Keratinocyte (primary cell): ENCODE results near the gene ZNF354C. TPM values are rescaled to one million over a fixed set of nuclear protein-coding genes. Genes with fewer than 3 reads are reported as not detected.

ENCODE experiments used
- DNase-seq: peaks from one replicate; pipeline ENCODE4 v3.0.0-alpha.2; 2011; ENCODE audit warnings: low read depth, missing footprints, low spot score
- FAIRE-seq: peaks from 2 replicates; lab custom pipeline; 2011; peaks lifted over from hg19 to GRCh38; lab: Jason Lieb, UNC
- H2AFZ ChIP-seq: 2 replicates; pipeline ENCODE4 v1.6.0; 2012; ENCODE audit warnings: low read length, control low read depth, inconsistent platforms; ENCODE audit not compliant: control insufficient read depth
- H3K27ac ChIP-seq: 2 replicates; pipeline ENCODE4 v1.5.1; 2011; ENCODE audit warnings: low read length; ENCODE audit not compliant: control insufficient read depth, insufficient read depth
- H3K27me3 ChIP-seq: 3 replicates; pipeline ENCODE4 v1.6.0; 2011; ENCODE audit warnings: low read length; ENCODE audit not compliant: control insufficient read depth, insufficient read depth; ENCODE audit errors: extremely low read depth
- H3K36me3 ChIP-seq, 2 experiments: 2 replicates in 1 of 2; 3 replicates in 1 of 2; pipeline ENCODE4 v1.5.1; 2011; ENCODE audit warnings: low read length in 2 of 2, mild to moderate bottlenecking in 1 of 2; ENCODE audit not compliant: control insufficient read depth in 2 of 2, insufficient read depth in 2 of 2; ENCODE audit errors: extremely low read depth in 1 of 2
- H3K4me1 ChIP-seq: 3 replicates; pipeline ENCODE4 v1.5.1; 2011; ENCODE audit warnings: low read length; ENCODE audit not compliant: control insufficient read depth, insufficient read depth; ENCODE audit errors: extremely low read depth
- H3K4me2 ChIP-seq: 3 replicates; pipeline ENCODE4 v1.6.0; 2011; ENCODE audit warnings: low read depth, low read length; ENCODE audit not compliant: control insufficient read depth, insufficient read depth; ENCODE audit errors: extremely low read depth
- H3K4me3 ChIP-seq, 3 experiments: fragments of 200-600 bp in 1 of 3; sonication (generic) in 1 of 3; 2 replicates in 2 of 3; 3 replicates in 1 of 3; pipeline ENCODE4 v1.5.1; 2011 to 2016; ENCODE audit warnings: low read length in 3 of 3, mild to moderate bottlenecking in 3 of 3, control low read depth in 2 of 3, inconsistent platforms in 1 of 3, low read depth in 1 of 3, mixed read lengths in 1 of 3, mixed run types in 1 of 3, moderate library complexity in 1 of 3; ENCODE audit not compliant: control insufficient read depth in 2 of 3, insufficient read depth in 2 of 3; ENCODE audit errors: extremely low read depth in 1 of 3
- H3K79me2 ChIP-seq: 2 replicates; pipeline ENCODE4 v1.6.0; 2012; ENCODE audit warnings: low read length; ENCODE audit not compliant: control insufficient read depth, insufficient read depth
- H3K9ac ChIP-seq: 3 replicates; pipeline ENCODE4 v1.6.0; 2011; ENCODE audit warnings: low read length; ENCODE audit not compliant: control insufficient read depth, insufficient read depth; ENCODE audit errors: extremely low read depth
- H3K9me1 ChIP-seq: 3 replicates; pipeline ENCODE4 v1.6.0; 2011; ENCODE audit warnings: low read length; ENCODE audit not compliant: control insufficient read depth, insufficient read depth; ENCODE audit errors: extremely low read depth
- H3K9me3 ChIP-seq: 2 replicates; pipeline ENCODE4 v1.5.1; 2012; ENCODE audit warnings: low read depth, low read length; ENCODE audit not compliant: control insufficient read depth
- H4K20me1 ChIP-seq: 3 replicates; pipeline ENCODE4 v1.6.0; 2011; ENCODE audit warnings: low read length; ENCODE audit not compliant: control insufficient read depth, insufficient read depth; ENCODE audit errors: extremely low read depth
- EZH2 ChIP-seq: IDR thresholded peaks from one replicate; pipeline ENCODE4 v1.6.1; 2012; ENCODE audit warnings: inconsistent platforms, mild to moderate bottlenecking, low read length, moderate library complexity
- dilution Hi-C: fragments of 300-500 bp; cut with MboI; formaldehyde crosslinking; loops from one replicate; pipeline ENCODE4 v1.7.0; 2020; ENCODE audit warnings: low sequenced_read_pairs; ENCODE audit not compliant: extremely low pct_ligation_motif_present
- polyA plus RNA-seq, 5 experiments: library from polyadenylated mRNA; depleted of rRNA in 3 of 5; stranded (reverse) in 3 of 5; stranded (forward) in 1 of 5; unstranded in 1 of 5; fragments of >200 nt; gene quantifications; 1 replicate in 1 of 5; 2 replicates in 3 of 5; 3 replicates in 1 of 5; pipeline versions ENCODE4 v1.2.1 to v1.2.3, GENCODE V29; 2011 to 2012; ENCODE audit warnings: missing spikeins in 2 of 5, low read depth in 1 of 5, low replicate concordance in 1 of 5
- TF ChIP-seq, protein P1 (sequence below), 3 experiments: IDR thresholded peaks in 1 of 3; conservative IDR thresholded peaks in 1 of 3; optimal IDR thresholded peaks in 1 of 3; 2 replicates in 2 of 3; 3 replicates in 1 of 3; pipeline versions ENCODE3 to v1.5.1; 2011; ENCODE audit warnings: low read length in 3 of 3, mild to moderate bottlenecking in 3 of 3, moderate library complexity in 2 of 3, control low read depth in 1 of 3, inconsistent platforms in 1 of 3; ENCODE audit not compliant: insufficient read depth in 2 of 3; ENCODE audit errors: extremely low read depth in 1 of 3

The ZNF354C gene
- polyA plus RNA-seq, 1 donor (not counting 4 experiments of a cell fraction or from before 2014, with no cell fraction given), result 2.7 TPM

DNA sequence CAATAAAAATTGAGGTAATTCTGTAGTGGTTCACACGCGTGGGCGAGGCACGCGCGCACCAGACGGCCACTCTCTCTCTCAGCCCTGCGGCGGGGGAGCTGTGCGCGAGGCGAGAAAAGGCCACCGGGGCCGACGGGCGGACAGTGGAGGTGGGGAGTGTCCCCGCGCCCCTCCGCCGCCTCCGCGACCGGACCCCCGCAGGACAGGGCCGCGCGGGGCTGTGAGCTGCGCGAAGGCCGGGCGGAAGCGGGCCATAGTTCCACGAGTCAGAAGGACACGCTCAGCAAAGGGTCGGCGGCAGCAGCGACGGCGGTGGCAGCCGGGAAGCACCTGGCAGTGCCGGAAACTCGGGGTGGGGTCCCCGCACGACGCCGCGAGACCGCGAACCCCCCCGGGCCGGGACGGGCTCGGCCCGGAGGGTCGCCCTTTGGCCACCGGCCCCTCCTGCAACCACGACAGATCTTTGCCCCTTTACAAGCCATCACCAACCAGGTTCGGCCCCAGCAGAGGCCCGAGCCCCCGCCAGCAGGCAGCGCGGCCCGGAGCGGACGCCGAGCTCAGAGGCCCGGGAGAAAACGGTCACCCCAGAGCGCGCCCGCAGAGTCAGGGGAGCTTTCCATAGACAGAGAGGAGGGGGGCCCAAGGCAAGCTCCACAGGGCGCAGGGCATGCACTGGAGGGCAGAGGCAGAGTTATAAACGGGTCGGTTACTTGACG lies 60.9 kb downstream of the ZNF354C start:
- H3K4me2 ChIP-seq, result no peak overlapping the region
- DNase-seq (no peak), FAIRE-seq (no peak)
- TF ChIP-seq EZH2, result no peak
- TF ChIP-seq, protein P1, sequence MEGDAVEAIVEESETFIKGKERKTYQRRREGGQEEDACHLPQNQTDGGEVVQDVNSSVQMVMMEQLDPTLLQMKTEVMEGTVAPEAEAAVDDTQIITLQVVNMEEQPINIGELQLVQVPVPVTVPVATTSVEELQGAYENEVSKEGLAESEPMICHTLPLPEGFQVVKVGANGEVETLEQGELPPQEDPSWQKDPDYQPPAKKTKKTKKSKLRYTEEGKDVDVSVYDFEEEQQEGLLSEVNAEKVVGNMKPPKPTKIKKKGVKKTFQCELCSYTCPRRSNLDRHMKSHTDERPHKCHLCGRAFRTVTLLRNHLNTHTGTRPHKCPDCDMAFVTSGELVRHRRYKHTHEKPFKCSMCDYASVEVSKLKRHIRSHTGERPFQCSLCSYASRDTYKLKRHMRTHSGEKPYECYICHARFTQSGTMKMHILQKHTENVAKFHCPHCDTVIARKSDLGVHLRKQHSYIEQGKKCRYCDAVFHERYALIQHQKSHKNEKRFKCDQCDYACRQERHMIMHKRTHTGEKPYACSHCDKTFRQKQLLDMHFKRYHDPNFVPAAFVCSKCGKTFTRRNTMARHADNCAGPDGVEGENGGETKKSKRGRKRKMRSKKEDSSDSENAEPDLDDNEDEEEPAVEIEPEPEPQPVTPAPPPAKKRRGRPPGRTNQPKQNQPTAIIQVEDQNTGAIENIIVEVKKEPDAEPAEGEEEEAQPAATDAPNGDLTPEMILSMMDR (optimal IDR thresholded peaks at IDR 0.05 in 1 of 3, IDR thresholded peaks at IDR 0.05 in 1 of 3, conservative IDR thresholded peaks at IDR 0.05 in 1 of 3; ENCODE audit: extremely low read depth in 1 of 3, insufficient read depth in 2 of 3, low read length in 3 of 3), result no peak
- H3K79me2 ChIP-seq, result no peaks in the 10 kb centered on the region
- H3K27ac ChIP-seq, result no peak overlapping the region
- H3K9ac ChIP-seq, result no peak overlapping the region
- no peak overlapping the region for H2AFZ ChIP-seq
- H4K20me1 ChIP-seq, result no peaks in the 10 kb centered on the region
- H3K27me3 ChIP-seq, result no peaks in the 10 kb centered on the region
- dilution Hi-C loops, result no loop called here
- H3K9me1 ChIP-seq, result no peaks in the 10 kb centered on the region
- no peaks in the 10 kb centered on the region for H3K36me3 ChIP-seq
- H3K4me1 ChIP-seq, result no peaks in the 10 kb centered on the region
- no peak overlapping the region for H3K4me3 ChIP-seq
- H3K9me3 ChIP-seq, result peaks cover 12% of the 10 kb centered on the region

DNA sequence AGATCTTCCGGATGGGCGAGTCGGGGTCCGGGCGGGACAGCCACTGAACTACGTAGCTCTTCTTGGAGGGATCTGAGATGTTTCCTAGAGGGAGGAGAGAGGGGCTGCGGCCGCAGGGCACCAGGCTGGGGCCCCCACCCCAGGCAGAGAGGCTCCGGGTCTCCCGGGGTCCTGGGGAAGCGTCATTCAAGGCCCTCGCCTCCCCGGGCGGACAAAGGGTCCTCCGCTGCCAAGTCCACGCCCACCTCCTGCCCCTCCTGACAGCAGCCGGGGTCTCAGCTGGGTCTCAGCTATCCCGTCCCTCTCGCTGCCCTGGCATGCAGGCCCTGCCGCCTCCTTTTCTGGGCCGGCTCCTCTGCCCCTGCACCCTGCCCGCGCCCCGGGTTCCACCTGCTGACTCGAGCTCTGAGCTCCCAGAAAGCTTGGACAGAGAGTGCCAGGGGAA lies 61.5 kb downstream of the ZNF354C start:
- Histone ChIP-seq H4K20me1 (no peaks in the 10 kb centered on the region), H3K9me3 (peaks cover 14% of the 10 kb centered on the region), H3K4me2 (no peak overlapping the region), H3K4me3 (no peak overlapping the region), H3K79me2 (no peaks in the 10 kb centered on the region), H3K36me3 (no peaks in the 10 kb centered on the region), H3K9ac (no peak overlapping the region), H3K4me1 (no peaks in the 10 kb centered on the region), H3K27me3 (no peaks in the 10 kb centered on the region), H2AFZ (no peak overlapping the region), H3K9me1 (no peaks in the 10 kb centered on the region), H3K27ac (no peak overlapping the region)
- no peak for FAIRE-seq
- TF ChIP-seq EZH2, result no peak
- TF ChIP-seq, protein P1 (optimal IDR thresholded peaks at IDR 0.05 in 1 of 3, IDR thresholded peaks at IDR 0.05 in 1 of 3, conservative IDR thresholded peaks at IDR 0.05 in 1 of 3; ENCODE audit: extremely low read depth in 1 of 3, insufficient read depth in 2 of 3, low read length in 3 of 3), result no peak
- dilution Hi-C loops, result no loop called here
- no peak for DNase-seq
